GM06990 (cell line): ENCODE results near the gene TMEM98.

Source experiments
- DNase-seq: peaks from one replicate; pipeline ENCODE4 v3.0.0-alpha.2; 2011; ENCODE audit not compliant: insufficient read length; ENCODE audit errors: extremely low read depth
- H3K27me3 ChIP-seq: replicated peaks from 2 replicates; pipeline ENCODE4 v1.6.0; 2011; ENCODE audit warnings: low read length; ENCODE audit not compliant: control insufficient read depth, insufficient read depth
- H3K36me3 ChIP-seq: 2 replicates; pipeline ENCODE4 v1.5.1; 2011; ENCODE audit warnings: low read length; ENCODE audit not compliant: control insufficient read depth, insufficient read depth
- H3K4me3 ChIP-seq: replicated peaks from 2 replicates; pipeline ENCODE4 v1.5.1; 2011; ENCODE audit warnings: low read depth, mild to moderate bottlenecking, control low read depth, low read length
- CTCF ChIP-seq: IDR thresholded peaks from 2 replicates; pipeline ENCODE4 v1.5.1; 2011; ENCODE audit warnings: low read length, control low read depth, mild to moderate bottlenecking, inconsistent platforms; ENCODE audit not compliant: insufficient read depth, poor library complexity, severe bottlenecking

The TMEM98 gene

GRCh38 chr17:32927724-32928585 lies at the start of gene TMEM98:
Gene TMEM98, plus strand, starts transcription at chr17:32928153. Its CDS starts 3,376 bp downstream, at chr17:32931529.
- no peaks in the 10 kb centered on the region for H3K36me3 ChIP-seq
- peaks cover 9% of the 10 kb centered on the region for H3K27me3 ChIP-seq
- TF ChIP-seq CTCF = no peak
- peak within 1 kb of the TSS; percentile 43 for H3K4me3 ChIP-seq
- DNase-seq = no peak

- TF ChIP-seq CTCF = no peak
- H3K36me3 ChIP-seq = no peaks in the 10 kb centered on the region; the same call in 1 of the 2 replicates
- DNase-seq = no peak
- H3K27me3 ChIP-seq = no peaks in the 10 kb centered on the region
- no peak overlapping the region for H3K4me3 ChIP-seq
Observed at GRCh38 chr17:32878211-32878610, 49.7 kb upstream of the TMEM98 start.

GRCh38 chr17:32879134-32879533 lies 48.8 kb upstream of the TMEM98 start:
- no peaks in the 10 kb centered on the region for H3K27me3 ChIP-seq
- no peaks in the 10 kb centered on the region for H3K36me3 ChIP-seq
- no peak for TF ChIP-seq CTCF
- DNase-seq = no peak
- H3K4me3 ChIP-seq = no peak overlapping the region

- DNase-seq = no peak
- Histone ChIP-seq H3K4me3 (no peak overlapping the region), H3K27me3 (no peaks in the 10 kb centered on the region), H3K36me3 (no peaks in the 10 kb centered on the region)
- no peak for TF ChIP-seq CTCF
Observed at GRCh38 chr17:32880671-32881453, 47.1 kb upstream of the TMEM98 start.

- no peaks in the 10 kb centered on the region for H3K36me3 ChIP-seq
- DNase-seq = no peak
- TF ChIP-seq CTCF = no peak
- no peak overlapping the region for H3K4me3 ChIP-seq
- H3K27me3 ChIP-seq = no peaks in the 10 kb centered on the region
Observed at GRCh38 chr17:32882029-32882428, 45.9 kb upstream of the TMEM98 start.
